ENCODE results near the gene METTL13.

DNA sequence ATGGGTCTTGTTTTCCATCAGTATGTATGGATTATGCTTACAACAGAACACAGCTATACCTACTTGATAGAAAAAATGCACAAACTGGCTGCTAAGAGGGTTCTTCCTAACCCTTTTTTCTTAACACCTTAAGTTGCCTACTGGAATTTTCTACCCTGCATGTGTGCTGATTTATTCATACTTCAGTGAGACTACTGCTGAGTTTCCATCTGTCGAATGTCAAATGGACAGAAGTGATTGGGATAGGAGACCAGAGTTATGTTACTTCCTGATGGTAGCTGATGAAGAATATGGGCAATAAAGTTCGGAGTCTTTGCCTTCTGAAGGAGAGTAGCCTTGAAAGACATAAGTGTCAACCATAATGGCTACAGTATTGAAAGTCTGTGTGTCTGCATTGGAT, 53.4 kb downstream of the METTL13 start:
- TF ChIP-seq, protein P1, sequence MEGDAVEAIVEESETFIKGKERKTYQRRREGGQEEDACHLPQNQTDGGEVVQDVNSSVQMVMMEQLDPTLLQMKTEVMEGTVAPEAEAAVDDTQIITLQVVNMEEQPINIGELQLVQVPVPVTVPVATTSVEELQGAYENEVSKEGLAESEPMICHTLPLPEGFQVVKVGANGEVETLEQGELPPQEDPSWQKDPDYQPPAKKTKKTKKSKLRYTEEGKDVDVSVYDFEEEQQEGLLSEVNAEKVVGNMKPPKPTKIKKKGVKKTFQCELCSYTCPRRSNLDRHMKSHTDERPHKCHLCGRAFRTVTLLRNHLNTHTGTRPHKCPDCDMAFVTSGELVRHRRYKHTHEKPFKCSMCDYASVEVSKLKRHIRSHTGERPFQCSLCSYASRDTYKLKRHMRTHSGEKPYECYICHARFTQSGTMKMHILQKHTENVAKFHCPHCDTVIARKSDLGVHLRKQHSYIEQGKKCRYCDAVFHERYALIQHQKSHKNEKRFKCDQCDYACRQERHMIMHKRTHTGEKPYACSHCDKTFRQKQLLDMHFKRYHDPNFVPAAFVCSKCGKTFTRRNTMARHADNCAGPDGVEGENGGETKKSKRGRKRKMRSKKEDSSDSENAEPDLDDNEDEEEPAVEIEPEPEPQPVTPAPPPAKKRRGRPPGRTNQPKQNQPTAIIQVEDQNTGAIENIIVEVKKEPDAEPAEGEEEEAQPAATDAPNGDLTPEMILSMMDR (IDR thresholded peaks at IDR 0.05; ENCODE audit: low read length): no peak
- TF ChIP-seq EZH2 (optimal IDR thresholded peaks at IDR 0.05; ENCODE audit: low read depth, low read length) (no peak), EZH2phosphoT487 (IDR thresholded peaks at IDR 0.05; ENCODE audit: low read length) (no peak)
